A673 (cell line): ENCODE measurements around the gene ST7L.

Experiments used
- CTCF ChIP-seq: fragments of 300-800, 200-600 bp; sonication (generic); conservative IDR thresholded peaks from 2 replicates; pipeline ENCODE4 v1.5.1; 2017; ENCODE audit warnings: low read depth, mild to moderate bottlenecking, antibody characterized with exemption, low read length, moderate library complexity, mixed read lengths
- EZH2 ChIP-seq: fragments of 200-600 bp; sonication (generic); IDR thresholded peaks from 2 replicates; pipeline ENCODE4 v1.6.1; 2017; ENCODE audit warnings: borderline replicate concordance, low read depth, mild to moderate bottlenecking, mixed read lengths, antibody characterized with exemption, low read length; ENCODE audit not compliant: poor library complexity, severe bottlenecking

- TF ChIP-seq CTCF (no peak), EZH2 (no peak)
Observed at GRCh38 chr1:112532064-112532463, 86.9 kb downstream of the ST7L start.
